ENCODE measurements around the gene PTPRC.

Gene PTPRC

GRCh38 chr1:198741744-198742143, 102.9 kb downstream of the PTPRC start:
- Histone ChIP-seq H3K36me3 (no peaks in the 10 kb centered on the region), H3K4me1 (no peaks in the 10 kb centered on the region), H3K4me3 (ENCODE audit: low read depth, low read length) (no peak overlapping the region), H3K27me3 (no peaks in the 10 kb centered on the region), H3K9me3 (no peaks in the 10 kb centered on the region)
- TF ChIP-seq CTCF (IDR thresholded peaks at IDR 0.05; ENCODE audit: low read depth, low read length): no peak
- no peak for DNase-seq

GRCh38 chr1:198747127-198747526, 108.3 kb downstream of the PTPRC start:
- Histone ChIP-seq H3K27me3 (no peaks in the 10 kb centered on the region), H3K36me3 (no peaks in the 10 kb centered on the region), H3K4me3 (ENCODE audit: low read depth, low read length) (no peak overlapping the region), H3K4me1 (no peaks in the 10 kb centered on the region), H3K9me3 (no peaks in the 10 kb centered on the region)
- DNase-seq: no peak
- no peak for TF ChIP-seq CTCF (IDR thresholded peaks at IDR 0.05; ENCODE audit: low read depth, low read length)

- Histone ChIP-seq H3K9me3 (no peaks in the 10 kb centered on the region), H3K36me3 (no peaks in the 10 kb centered on the region), H3K27me3 (no peaks in the 10 kb centered on the region), H3K4me1 (no peaks in the 10 kb centered on the region), H3K4me3 (ENCODE audit: low read depth, low read length) (no peak overlapping the region)
- DNase-seq: no peak
- no peak for TF ChIP-seq CTCF (IDR thresholded peaks at IDR 0.05; ENCODE audit: low read depth, low read length)
Observed at GRCh38 chr1:198749279-198749678, 110.4 kb downstream of the PTPRC start.

GRCh38 chr1:198750081-198750480, 111.2 kb downstream of the PTPRC start:
- H3K4me1 ChIP-seq: no peaks in the 10 kb centered on the region
- no peaks in the 10 kb centered on the region for H3K36me3 ChIP-seq
- no peak overlapping the region for H3K4me3 ChIP-seq (ENCODE audit: low read depth, low read length)
- no peak for DNase-seq
- H3K9me3 ChIP-seq: no peaks in the 10 kb centered on the region
- TF ChIP-seq CTCF (IDR thresholded peaks at IDR 0.05; ENCODE audit: low read depth, low read length): no peak
- no peaks in the 10 kb centered on the region for H3K27me3 ChIP-seq

GRCh38 chr1:198751741-198752140, 112.9 kb downstream of the PTPRC start:
- DNase-seq: no peak
- no peak overlapping the region for H3K4me3 ChIP-seq (ENCODE audit: low read depth, low read length)
- no peak for TF ChIP-seq CTCF (IDR thresholded peaks at IDR 0.05; ENCODE audit: low read depth, low read length)
- H3K27me3 ChIP-seq: no peaks in the 10 kb centered on the region
- H3K36me3 ChIP-seq: no peaks in the 10 kb centered on the region
- H3K4me1 ChIP-seq: no peaks in the 10 kb centered on the region
- no peaks in the 10 kb centered on the region for H3K9me3 ChIP-seq

GRCh38 chr1:198754670-198755069, 115.8 kb downstream of the PTPRC start:
- Histone ChIP-seq H3K4me1 (no peaks in the 10 kb centered on the region), H3K4me3 (ENCODE audit: low read depth, low read length) (no peak overlapping the region), H3K27me3 (no peaks in the 10 kb centered on the region), H3K9me3 (no peaks in the 10 kb centered on the region), H3K36me3 (no peaks in the 10 kb centered on the region)
- no peak for TF ChIP-seq CTCF (IDR thresholded peaks at IDR 0.05; ENCODE audit: low read depth, low read length)
- DNase-seq: no peak
